Measurements from ENCODE around the gene JAG1. TPM values are rescaled to one million over a fixed set of nuclear protein-coding genes. Genes with fewer than 3 reads are reported as not detected.
A peak's percentile ranks its signal among the peaks of the same experiment; 100 is the strongest.

The JAG1 gene
- total RNA-seq, 2 experiments from 2014 or later, result 0.32 to 0.67 TPM

DNA sequence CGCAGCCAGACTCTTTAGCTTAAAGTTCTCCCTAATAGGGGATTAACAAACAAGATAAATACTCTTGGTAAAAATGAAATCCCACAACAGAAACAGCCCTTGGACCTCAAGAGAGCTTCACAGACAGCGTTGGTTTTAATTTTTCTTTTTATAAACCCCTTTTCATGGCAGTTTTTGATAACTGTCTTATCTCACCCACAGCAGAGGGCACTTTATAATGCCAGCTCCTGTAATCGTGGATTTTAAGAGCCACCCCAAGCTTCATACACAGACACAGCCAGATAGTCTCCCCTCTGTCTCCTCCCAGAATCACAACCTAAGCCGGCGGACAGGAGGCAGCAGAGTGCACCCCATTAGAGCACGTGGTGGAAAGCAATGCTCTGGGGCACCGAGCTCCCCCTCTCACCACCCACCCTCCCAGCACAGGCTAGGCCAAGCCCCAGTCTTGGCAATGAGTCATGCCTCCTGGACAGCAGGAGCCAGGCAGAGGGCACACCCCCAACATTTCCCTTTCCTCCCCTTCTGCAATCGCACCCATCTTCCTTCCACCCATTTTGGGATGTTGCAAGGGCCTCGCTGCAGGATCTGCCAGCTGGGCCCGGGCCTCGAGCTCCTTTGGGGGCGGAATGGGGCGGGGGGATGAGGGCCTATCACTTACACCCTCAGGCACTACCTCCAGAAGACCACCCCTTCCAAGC lies 2.4 kb downstream of the JAG1 start:
- Histone ChIP-seq H3K4me3 (ENCODE audit: low read depth, low read length, poor library complexity, severe bottlenecking) (peak overlapping the region; percentile 31), H3K27ac (ENCODE audit: low read depth, low read length, poor library complexity, severe bottlenecking) (no peak overlapping the region), H3K4me2 (ENCODE audit: low read length) (peak overlapping the region; percentile 83), H3K36me3 (ENCODE audit: insufficient read depth, low read length) (no peaks in the 10 kb centered on the region), H3K9me3 (ENCODE audit: low read length) (no peaks in the 10 kb centered on the region), H3K9me2 (ENCODE audit: insufficient read depth, low read length) (no peaks in the 10 kb centered on the region), H3K4me1 (ENCODE audit: insufficient read depth, low read length, poor library complexity, severe bottlenecking) (peaks cover 40% of the 10 kb centered on the region), H3K79me2 (ENCODE audit: insufficient read depth, low read depth, low read length) (no peaks in the 10 kb centered on the region), H2AFZ (ENCODE audit: low read length) (peak overlapping the region; percentile 28; the same call in 1 of the 2 replicates), H4K20me1 (ENCODE audit: insufficient read depth, low read length) (0 out of 2 replicates have a peak, but pooled peaks cover 3% of the 10 kb centered on the region)
- peak; percentile 28 for DNase-seq (ENCODE audit: low spot score)
- ChIA-PET POLR2A (interaction anchor here (0.6 to 1.1 kb wide), 2 partner anchors 65 to 132 kb away, joined by 3 read pairs; no protein-coding TSS in a partner anchor), CTCF (ENCODE audit: unreplicated experiment) (no interaction called here)
- peak; percentile 47 for TF ChIP-seq CTCF (conservative IDR thresholded peaks at IDR 0.05; ENCODE audit: low read length)
- TF ChIP-seq EZH2phosphoT487 (IDR thresholded peaks at IDR 0.05; ENCODE audit: borderline replicate concordance, low read depth, low read length), result no peak
- no TSS peak for BruUV-seq (replicated peaks)
- intact Hi-C loops (cut with micrococcal nuclease; ENCODE audit: unreplicated experiment), result loop anchor here (5.0 to 10.0 kb wide), 4 partner anchors 119 to 1057 kb away; partner anchors contain the start of gene ANKEF1

GRCh38 chr20:10670501-10671220 lies 3.1 kb downstream of the JAG1 start:
- Histone ChIP-seq H3K9me2 (ENCODE audit: insufficient read depth, low read length) (no peaks in the 10 kb centered on the region), H3K4me1 (ENCODE audit: insufficient read depth, low read length, poor library complexity, severe bottlenecking) (peaks cover 40% of the 10 kb centered on the region), H3K27ac (ENCODE audit: low read depth, low read length, poor library complexity, severe bottlenecking) (no peak overlapping the region), H3K36me3 (ENCODE audit: insufficient read depth, low read length) (no peaks in the 10 kb centered on the region), H4K20me1 (ENCODE audit: insufficient read depth, low read length) (0 out of 2 replicates have a peak, but pooled peaks cover 3% of the 10 kb centered on the region), H2AFZ (ENCODE audit: low read length) (peak overlapping the region; percentile 28; the same call in 1 of the 2 replicates), H3K4me2 (ENCODE audit: low read length) (peak overlapping the region; percentile 83), H3K79me2 (ENCODE audit: insufficient read depth, low read depth, low read length) (no peaks in the 10 kb centered on the region), H3K9me3 (ENCODE audit: low read length) (no peaks in the 10 kb centered on the region), H3K4me3 (ENCODE audit: low read depth, low read length, poor library complexity, severe bottlenecking) (peak overlapping the region; percentile 31)
- intact Hi-C loops (cut with micrococcal nuclease; ENCODE audit: unreplicated experiment), result loop anchor here (5.0 to 10.0 kb wide), 4 partner anchors 118 to 1056 kb away; partner anchors contain the start of gene ANKEF1
- TF ChIP-seq CTCF (conservative IDR thresholded peaks at IDR 0.05; ENCODE audit: low read length), result no peak
- no peak for TF ChIP-seq EZH2phosphoT487 (IDR thresholded peaks at IDR 0.05; ENCODE audit: borderline replicate concordance, low read depth, low read length)
- DNase-seq (ENCODE audit: low spot score), result peak; percentile 57
- POLR2A ChIA-PET, result interaction anchor here (1.1 kb wide), 1 partner anchor 65 kb away, joined by 3 read pairs; no protein-coding TSS in a partner anchor
- CTCF ChIA-PET (ENCODE audit: unreplicated experiment), result no interaction called here
- no TSS peak for BruUV-seq (replicated peaks)

Measured in OCI-LY7 (cell line).